GM19035 (cell line): ENCODE data around the gene LIN7A.
A peak's percentile ranks its signal among the peaks of the same experiment; 100 is the strongest.

Experiments
- ATAC-seq: cut with Tn5 transposase; IDR thresholded peaks from one replicate; pipeline ENCODE4 v1.9.1; 2021; ENCODE audit not compliant: unreplicated experiment

The LIN7A gene

GRCh38 chr12:80937391-80938238 is at the start of gene LIN7A:
Gene LIN7A, minus strand, starts transcription at chr12:80937934. Its CDS starts 212 bp downstream, at chr12:80937722.
- ATAC-seq = peak; percentile 21

- no peak for ATAC-seq
Measured at GRCh38 chr12:80986224-80986623, 48.5 kb upstream of the LIN7A start.

- ATAC-seq = no peak
Measured at GRCh38 chr12:80979816-80980215, 42.1 kb upstream of the LIN7A start.

- ATAC-seq = no peak
Measured at GRCh38 chr12:80979251-80979650, 41.5 kb upstream of the LIN7A start.

- ATAC-seq = no peak
Measured at GRCh38 chr12:80977346-80977745, 39.6 kb upstream of the LIN7A start.

- ATAC-seq = no peak
Measured at GRCh38 chr12:80968326-80968725, 30.6 kb upstream of the LIN7A start.

- no peak for ATAC-seq
Measured at GRCh38 chr12:80967565-80967964, 29.8 kb upstream of the LIN7A start.

GRCh38 chr12:80966001-80966400 is 28.3 kb upstream of the LIN7A start:
- ATAC-seq = no peak

GRCh38 chr12:80958162-80958561 is 20.4 kb upstream of the LIN7A start:
- ATAC-seq = no peak

GRCh38 chr12:80954857-80955520 is 17.3 kb upstream of the LIN7A start:
- no peak for ATAC-seq

- no peak for ATAC-seq
Measured at GRCh38 chr12:80952443-80952842, 14.7 kb upstream of the LIN7A start.

- no peak for ATAC-seq
Measured at GRCh38 chr12:80946591-80946990, 8.9 kb upstream of the LIN7A start.

- no peak for ATAC-seq
Measured at GRCh38 chr12:80943338-80943737, 5.6 kb upstream of the LIN7A start.

- no peak for ATAC-seq
Measured at GRCh38 chr12:80941916-80942315, 4.2 kb upstream of the LIN7A start.

- ATAC-seq = no peak
Measured at GRCh38 chr12:80939231-80939950, 1.7 kb upstream of the LIN7A start.

GRCh38 chr12:80938397-80938796 is 663 bp upstream of the LIN7A start:
- no peak for ATAC-seq

- peak; percentile 61 for ATAC-seq
Measured at GRCh38 chr12:80936642-80937390, 918 bp downstream of the LIN7A start.

- ATAC-seq = no peak
Measured at GRCh38 chr12:80936353-80936641, 1.4 kb downstream of the LIN7A start.

- ATAC-seq = no peak
Measured at GRCh38 chr12:80935111-80935510, 2.6 kb downstream of the LIN7A start.

- no peak for ATAC-seq
Measured at GRCh38 chr12:80925983-80926382, 11.8 kb downstream of the LIN7A start.

- no peak for ATAC-seq
Measured at GRCh38 chr12:80925237-80925636, 12.5 kb downstream of the LIN7A start.
